GM19328 (cell line): ENCODE data around the gene SNTA1.
"Not testable (repeated sequence)": the region's sequence is repeated elsewhere in the genome, so short reads cannot be mapped to it uniquely, and the experiment has no call there.

ENCODE experiments used
- ATAC-seq: cut with Tn5 transposase; IDR thresholded peaks from one replicate; pipeline ENCODE4 v1.9.1; 2021; ENCODE audit warnings: mild to moderate bottlenecking, moderate library complexity; ENCODE audit not compliant: unreplicated experiment

SNTA1 gene

GRCh38 chr20:33433465-33434234 is 9.9 kb downstream of the SNTA1 start:
- ATAC-seq, result no peak

GRCh38 chr20:33431797-33432381 is 11.7 kb downstream of the SNTA1 start:
- no peak for ATAC-seq

GRCh38 chr20:33423875-33424274 is 19.7 kb downstream of the SNTA1 start:
- not testable (repeated sequence) for ATAC-seq

- ATAC-seq, result no peak
Observed at GRCh38 chr20:33423141-33423834, 20.3 kb downstream of the SNTA1 start.

GRCh38 chr20:33419140-33419974 is 24.2 kb downstream of the SNTA1 start:
- ATAC-seq, result no peak

GRCh38 chr20:33418033-33418432 is 25.5 kb downstream of the SNTA1 start:
- ATAC-seq, result no peak

- ATAC-seq, result no peak
Observed at GRCh38 chr20:33415948-33416347, 27.6 kb downstream of the SNTA1 start.

- ATAC-seq, result no peak
Observed at GRCh38 chr20:33412484-33412838, 31.1 kb downstream of the SNTA1 start.

- no peak for ATAC-seq
Observed at GRCh38 chr20:33411711-33412483, 31.7 kb downstream of the SNTA1 start.

- no peak for ATAC-seq
Observed at GRCh38 chr20:33411242-33411641, 32.3 kb downstream of the SNTA1 start.

GRCh38 chr20:33410081-33410742 is 33.4 kb downstream of the SNTA1 start:
- no peak for ATAC-seq

GRCh38 chr20:33408716-33409654 is 34.6 kb downstream of the SNTA1 start:
- no peak for ATAC-seq

GRCh38 chr20:33408313-33408712 is 35.2 kb downstream of the SNTA1 start:
- no peak for ATAC-seq

GRCh38 chr20:33407796-33408195 is 35.8 kb downstream of the SNTA1 start:
- ATAC-seq, result no peak

GRCh38 chr20:33407251-33407650 is 36.3 kb downstream of the SNTA1 start:
- ATAC-seq, result no peak

GRCh38 chr20:33404281-33404680 is 39.3 kb downstream of the SNTA1 start:
- no peak for ATAC-seq

GRCh38 chr20:33401921-33402369 is 41.6 kb downstream of the SNTA1 start:
- no peak for ATAC-seq

GRCh38 chr20:33401184-33401920 is 42.2 kb downstream of the SNTA1 start, which contains the start of gene CDK5RAP1:
Gene CDK5RAP1, minus strand, starts transcription at chr20:33401519. Its CDS starts 4,455 bp downstream, at chr20:33397064.
- peak; percentile 80 for ATAC-seq
